ENCODE measurements around the gene KNDC1. TPM values are rescaled to one million over a fixed set of nuclear protein-coding genes. Genes with fewer than 3 reads are reported as not detected.

The KNDC1 gene
- total and polyA plus RNA-seq, 10 of the 15 experiments (the other 5 are each of a cell fraction or from before 2014, with no cell fraction given): 0.03 to 0.11 (median 0.05) TPM; not detected in 7

DNA sequence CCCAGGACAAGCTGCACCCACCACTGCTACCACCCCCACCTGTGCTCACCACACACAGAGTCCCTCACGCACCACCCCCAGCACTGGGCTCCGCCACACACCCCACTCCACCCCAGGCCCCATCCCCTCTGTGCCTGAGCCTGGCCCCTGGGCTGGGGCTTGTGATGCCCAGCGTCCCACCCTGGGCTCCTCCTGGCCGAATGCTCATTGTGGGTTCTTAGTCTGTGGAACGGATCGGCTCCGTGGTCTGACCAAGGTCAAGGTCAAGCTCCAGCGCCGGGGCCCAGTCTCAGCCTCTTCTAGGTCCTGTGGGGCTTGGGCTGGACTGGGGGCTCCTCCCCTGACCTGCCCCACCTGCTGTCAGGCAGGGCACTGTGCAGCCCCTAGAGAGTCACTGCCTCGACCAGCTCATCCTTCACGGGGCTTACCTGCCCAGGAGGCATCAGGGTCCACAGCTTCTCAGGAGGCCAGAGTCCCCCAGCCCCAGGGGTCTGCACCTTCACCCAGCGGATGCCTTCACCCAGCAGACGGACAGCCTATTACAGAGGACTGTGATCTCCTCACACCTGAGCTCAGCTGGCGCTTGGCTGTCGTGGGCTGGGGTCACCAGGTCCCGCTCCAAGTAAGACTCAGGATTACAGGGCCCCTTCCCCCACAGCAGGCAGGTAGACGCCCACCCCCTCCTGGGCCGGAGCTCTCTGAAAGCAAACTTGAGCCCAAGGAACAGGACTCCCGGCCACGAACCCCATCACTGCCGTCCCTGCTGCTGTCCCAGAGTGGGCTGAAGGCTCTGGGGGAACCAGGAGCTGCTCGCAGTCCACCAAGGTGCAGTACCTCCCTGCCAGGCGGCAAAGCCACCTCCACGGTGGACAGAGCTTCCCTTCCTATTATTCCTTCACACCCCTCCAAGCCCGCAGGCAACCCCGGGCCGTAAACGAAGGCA, 54.7 kb downstream of the KNDC1 start (continued):
- TF ChIP-seq MEF2B (IDR thresholded peaks at IDR 0.05; ENCODE audit: partially characterized antibody, poor library complexity, severe bottlenecking): no peak
- TF ChIP-seq SMC3 (IDR thresholded peaks at IDR 0.05; ENCODE audit: borderline replicate concordance, low read length): no peak
- TF ChIP-seq, protein P1, sequence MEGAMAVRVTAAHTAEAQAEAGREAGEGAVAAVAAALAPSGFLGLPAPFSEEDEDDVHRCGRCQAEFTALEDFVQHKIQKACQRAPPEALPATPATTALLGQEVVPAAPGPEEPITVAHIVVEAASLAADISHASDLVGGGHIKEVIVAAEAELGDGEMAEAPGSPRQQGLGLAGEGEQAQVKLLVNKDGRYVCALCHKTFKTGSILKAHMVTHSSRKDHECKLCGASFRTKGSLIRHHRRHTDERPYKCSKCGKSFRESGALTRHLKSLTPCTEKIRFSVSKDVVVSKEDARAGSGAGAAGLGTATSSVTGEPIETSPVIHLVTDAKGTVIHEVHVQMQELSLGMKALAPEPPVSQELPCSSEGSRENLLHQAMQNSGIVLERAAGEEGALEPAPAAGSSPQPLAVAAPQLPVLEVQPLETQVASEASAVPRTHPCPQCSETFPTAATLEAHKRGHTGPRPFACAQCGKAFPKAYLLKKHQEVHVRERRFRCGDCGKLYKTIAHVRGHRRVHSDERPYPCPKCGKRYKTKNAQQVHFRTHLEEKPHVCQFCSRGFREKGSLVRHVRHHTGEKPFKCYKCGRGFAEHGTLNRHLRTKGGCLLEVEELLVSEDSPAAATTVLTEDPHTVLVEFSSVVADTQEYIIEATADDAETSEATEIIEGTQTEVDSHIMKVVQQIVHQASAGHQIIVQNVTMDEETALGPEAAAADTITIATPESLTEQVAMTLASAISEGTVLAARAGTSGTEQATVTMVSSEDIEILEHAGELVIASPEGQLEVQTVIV (IDR thresholded peaks at IDR 0.05; ENCODE audit: borderline replicate concordance, partially characterized antibody): no peak
- TF ChIP-seq, protein P2, sequence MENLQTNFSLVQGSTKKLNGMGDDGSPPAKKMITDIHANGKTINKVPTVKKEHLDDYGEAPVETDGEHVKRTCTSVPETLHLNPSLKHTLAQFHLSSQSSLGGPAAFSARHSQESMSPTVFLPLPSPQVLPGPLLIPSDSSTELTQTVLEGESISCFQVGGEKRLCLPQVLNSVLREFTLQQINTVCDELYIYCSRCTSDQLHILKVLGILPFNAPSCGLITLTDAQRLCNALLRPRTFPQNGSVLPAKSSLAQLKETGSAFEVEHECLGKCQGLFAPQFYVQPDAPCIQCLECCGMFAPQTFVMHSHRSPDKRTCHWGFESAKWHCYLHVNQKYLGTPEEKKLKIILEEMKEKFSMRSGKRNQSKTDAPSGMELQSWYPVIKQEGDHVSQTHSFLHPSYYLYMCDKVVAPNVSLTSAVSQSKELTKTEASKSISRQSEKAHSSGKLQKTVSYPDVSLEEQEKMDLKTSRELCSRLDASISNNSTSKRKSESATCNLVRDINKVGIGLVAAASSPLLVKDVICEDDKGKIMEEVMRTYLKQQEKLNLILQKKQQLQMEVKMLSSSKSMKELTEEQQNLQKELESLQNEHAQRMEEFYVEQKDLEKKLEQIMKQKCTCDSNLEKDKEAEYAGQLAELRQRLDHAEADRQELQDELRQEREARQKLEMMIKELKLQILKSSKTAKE (IDR thresholded peaks at IDR 0.05; ENCODE audit: low read depth, poor library complexity, severe bottlenecking): no peak
- TF ChIP-seq RAD51 (IDR thresholded peaks at IDR 0.05): no peak
- TF ChIP-seq TCF3 (IDR thresholded peaks at IDR 0.05; ENCODE audit: borderline replicate concordance, insufficient read depth, low read depth, low read length): no peak
- no peak for TF ChIP-seq PAX5 (IDR thresholded peaks at IDR 0.05; ENCODE audit: borderline replicate concordance, low read depth, low read length)
- no peak for TF ChIP-seq CREM (IDR thresholded peaks at IDR 0.05; ENCODE audit: low read depth)
- TF ChIP-seq, protein P3, sequence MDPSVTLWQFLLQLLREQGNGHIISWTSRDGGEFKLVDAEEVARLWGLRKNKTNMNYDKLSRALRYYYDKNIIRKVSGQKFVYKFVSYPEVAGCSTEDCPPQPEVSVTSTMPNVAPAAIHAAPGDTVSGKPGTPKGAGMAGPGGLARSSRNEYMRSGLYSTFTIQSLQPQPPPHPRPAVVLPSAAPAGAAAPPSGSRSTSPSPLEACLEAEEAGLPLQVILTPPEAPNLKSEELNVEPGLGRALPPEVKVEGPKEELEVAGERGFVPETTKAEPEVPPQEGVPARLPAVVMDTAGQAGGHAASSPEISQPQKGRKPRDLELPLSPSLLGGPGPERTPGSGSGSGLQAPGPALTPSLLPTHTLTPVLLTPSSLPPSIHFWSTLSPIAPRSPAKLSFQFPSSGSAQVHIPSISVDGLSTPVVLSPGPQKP (IDR thresholded peaks at IDR 0.05; ENCODE audit: low read depth, low read length): no peak
- no peak for TF ChIP-seq NR2C1 (IDR thresholded peaks at IDR 0.05)
- TF ChIP-seq EP300 (IDR thresholded peaks at IDR 0.05; ENCODE audit: borderline replicate concordance in 1 of 2, control insufficient read depth in 1 of 2, low read depth in 2 of 2, low read length in 2 of 2): no peak
- no peak for TF ChIP-seq KDM1A (IDR thresholded peaks at IDR 0.05; ENCODE audit: borderline replicate concordance)
- no peak for TF ChIP-seq CREB1 (IDR thresholded peaks at IDR 0.05; ENCODE audit: low read depth)
